GM12878 (cell line): Measurements from ENCODE around the gene DMD. TPM values are rescaled to one million over a fixed set of nuclear protein-coding genes. Genes with fewer than 3 reads are reported as not detected.

Experiments used
- ATAC-seq: fragments of 200-7000 bp; cut with Tn5 transposase; 3 replicates; pipeline ENCODE4 v1.9.1; 2020; ENCODE audit warnings: mild to moderate bottlenecking, moderate library complexity
- BruUV-seq: library from RNA; stranded (reverse); fragments of 400-500 nt; replicated peaks from 2 replicates; lab custom pipeline; 2021; lab: Mats Ljungman, UMichigan
- CTCF ChIA-PET: fragments of 300-600 bp; sonication (Branson Sonifier 250); formaldehyde crosslinking; extraction: SDS; loops from one replicate; lab custom pipeline; 2021; ENCODE audit warnings: inconsistent platforms; lab: Yijun Ruan, JAX
- POLR2A ChIA-PET: fragments of 350-600 bp; formaldehyde crosslinking; extraction: SDS; loops from one replicate; lab custom pipeline; 2021; ENCODE audit warnings: inconsistent platforms; lab: Charles Lee
- RAD21 ChIA-PET: fragments of 300-600 bp; sonication (Branson Sonifier 250); formaldehyde crosslinking; loops from one replicate; lab custom pipeline; 2023; ENCODE audit warnings: antibody characterized with exemption; ENCODE audit not compliant: unreplicated experiment; lab: Charles Lee
- SMC1A ChIA-PET: fragments of 300-600 bp; sonication (Branson Sonifier 250); formaldehyde crosslinking; loops from one replicate; lab custom pipeline; 2023; ENCODE audit not compliant: unreplicated experiment, uncharacterized antibody; lab: Charles Lee
- DNase-seq: peaks from one replicate; pipeline ENCODE4 v3.0.0-alpha.2; 2011; ENCODE audit warnings: low read depth, low spot score
- FAIRE-seq: peaks from 3 replicates; lab custom pipeline; 2011; peaks lifted over from hg19 to GRCh38; lab: Jason Lieb, UNC
- H2AFZ ChIP-seq: 2 replicates; pipeline ENCODE4 v1.6.0; 2011; ENCODE audit warnings: low read depth, low read length, control low read depth; ENCODE audit not compliant: control insufficient read depth
- H3K27ac ChIP-seq: 2 replicates; pipeline ENCODE4 v1.5.1; 2011; ENCODE audit warnings: control low read depth; ENCODE audit not compliant: control insufficient read depth, insufficient read depth
- H3K27me3 ChIP-seq, 2 experiments: replicated peaks in 1 of 2; 2 replicates each; pipeline versions ENCODE4 v1.6.0 to v1.6.1; 2011; ENCODE audit warnings: low read length in 1 of 2; ENCODE audit not compliant: control insufficient read depth in 2 of 2, insufficient read depth in 2 of 2
- H3K36me3 ChIP-seq, 2 experiments: 2 replicates each; pipeline ENCODE4 v1.5.1; 2011; ENCODE audit warnings: low read length in 1 of 2; ENCODE audit not compliant: control insufficient read depth in 2 of 2, insufficient read depth in 2 of 2
- H3K4me1 ChIP-seq: 2 replicates; pipeline ENCODE4 v1.6.1; 2011; ENCODE audit warnings: mild to moderate bottlenecking, low read length, moderate library complexity, mixed read lengths; ENCODE audit not compliant: control insufficient read depth, insufficient read depth
- H3K4me2 ChIP-seq: 2 replicates; pipeline ENCODE4 v1.6.0; 2011; ENCODE audit warnings: control low read depth; ENCODE audit not compliant: control insufficient read depth, insufficient read depth
- H3K4me3 ChIP-seq: fragments of 200-600 bp; sonication (generic); 2 replicates; pipeline ENCODE4 v1.5.1; 2016
- H3K79me2 ChIP-seq: 2 replicates; pipeline ENCODE4 v1.6.0; 2011; ENCODE audit warnings: low read length; ENCODE audit not compliant: control insufficient read depth, insufficient read depth
- H3K9ac ChIP-seq: 2 replicates; pipeline ENCODE4 v1.8.0; 2011; ENCODE audit warnings: low read length, control low read depth, mixed read lengths; ENCODE audit not compliant: control insufficient read depth, insufficient read depth
- H3K9me3 ChIP-seq: replicated peaks from 3 replicates; pipeline ENCODE4 v1.5.1; 2011; ENCODE audit warnings: mild to moderate bottlenecking, low read length; ENCODE audit not compliant: control insufficient read depth, insufficient read depth
- H4K20me1 ChIP-seq: 2 replicates; pipeline ENCODE4 v1.6.0; 2011; ENCODE audit not compliant: control insufficient read depth, insufficient read depth
- ETV6 ChIP-seq, 2 experiments: fragments of 450-650 bp in 1 of 2; IDR thresholded peaks in 1 of 2; conservative IDR thresholded peaks in 1 of 2; 2 replicates each; pipeline ENCODE4 v1.6.1; 2014; ENCODE audit warnings: antibody characterized with exemption in 1 of 2, borderline replicate concordance in 1 of 2, low read depth in 1 of 2, mild to moderate bottlenecking in 1 of 2, moderate library complexity in 1 of 2
- GATAD2B ChIP-seq: fragments of 450-650 bp; conservative IDR thresholded peaks from 2 replicates; pipeline ENCODE4 v1.6.1; 2017; ENCODE audit warnings: low read depth, mild to moderate bottlenecking, moderate library complexity
- IRF4 ChIP-seq: IDR thresholded peaks from 2 replicates; pipeline ENCODE4 v1.6.1; 2011; ENCODE audit warnings: low read depth, low read length
- IRF5 ChIP-seq: fragments of 450-650 bp; IDR thresholded peaks from 2 replicates; pipeline ENCODE4 v1.6.1; 2017; ENCODE audit warnings: borderline replicate concordance
- JUNB ChIP-seq: IDR thresholded peaks from 2 replicates; pipeline ENCODE4 v1.6.1; 2016; ENCODE audit warnings: antibody characterized with exemption, mild to moderate bottlenecking
- RBBP5 ChIP-seq: fragments of 200-600 bp; sonication (generic); conservative IDR thresholded peaks from 2 replicates; pipeline ENCODE4 v1.6.1; 2016
- SP1 ChIP-seq: IDR thresholded peaks from one replicate; pipeline ENCODE4 v1.6.1; 2011; ENCODE audit warnings: low read depth, low read length
- STAT1 ChIP-seq: fragments of 450-650 bp; conservative IDR thresholded peaks from 2 replicates; pipeline ENCODE4 v1.6.1; 2014; ENCODE audit warnings: antibody characterized with exemption, mild to moderate bottlenecking
- ZBED1 ChIP-seq: IDR thresholded peaks from 2 replicates; pipeline ENCODE4 v1.6.1; 2016; ENCODE audit warnings: borderline replicate concordance
- ZBTB4 ChIP-seq: fragments of 450-650 bp; formaldehyde crosslinking; IDR thresholded peaks from 2 replicates; pipeline ENCODE4 v1.4.0; 2022; ENCODE audit warnings: mild to moderate bottlenecking, moderate library complexity
- WGBS: methylation state at CpG from one replicate; pipeline ENCODE4 v1.1.6; 2016; ENCODE audit warnings: low lambda C conversion rate; ENCODE audit not compliant: insufficient replicate concordance, insufficient coverage; ENCODE audit errors: missing lambda C conversion rate; 5-methylcytosine and 5-hydroxymethylcytosine counted together
- in situ Hi-C: fragments of 300-500 bp; cut with MboI; formaldehyde crosslinking; loops from 9 replicates; pipeline ENCODE4 v1.14.3; 2018; ENCODE audit warnings: mixed read lengths
- intact Hi-C: fragments of 100-400 bp; cut with micrococcal nuclease; formaldehyde crosslinking; loops from one replicate; pipeline ENCODE4 v1.14.2; 2022; ENCODE audit not compliant: unreplicated experiment
- polyA plus RNA-seq, 11 experiments: library from polyadenylated mRNA; depleted of rRNA in 4 of 11; unstranded in 6 of 11; stranded (reverse) in 5 of 11; fragments of >200 nt; fragmentation: Nextera tagmentation in 4 of 11; fragmentation: Illumina TruSeq in 1 of 11; extraction: Ambion mirVana in 4 of 11; extraction: Trizol in 1 of 11; gene quantifications; 1 replicate in 1 of 11; 2 replicates in 10 of 11; pipeline versions ENCODE4 v1.2.1 to v1.2.3, GENCODE V29; 2011 to 2016; ENCODE audit warnings: inconsistent platforms in 2 of 11, missing spikeins in 2 of 11, low read depth in 1 of 11
- total RNA-seq, 4 experiments: library from RNA; depleted of rRNA in 3 of 4; stranded (reverse); fragments of >200 nt in 3 of 4; fragmentation: Illumina TruSeq in 1 of 4; extraction: Trizol in 1 of 4; gene quantifications; 2 replicates each; pipeline versions ENCODE4 v1.2.1 to v1.2.3, GENCODE V29; 2013 to 2021
- TF ChIP-seq, protein P1 (sequence below): IDR thresholded peaks from 2 replicates; pipeline ENCODE4 v1.6.1; 2012; ENCODE audit warnings: mild to moderate bottlenecking, low read depth, low read length
- TF ChIP-seq, protein P2 (sequence below): fragments of 450-650 bp; conservative IDR thresholded peaks from 2 replicates; pipeline ENCODE4 v1.6.1; 2017; ENCODE audit warnings: mild to moderate bottlenecking, moderate library complexity
- TF ChIP-seq, protein P3 (sequence below): IDR thresholded peaks from 2 replicates; pipeline ENCODE4 v1.6.1; 2011; ENCODE audit warnings: mild to moderate bottlenecking, low read depth, low read length, moderate library complexity; ENCODE audit not compliant: insufficient replicate concordance

Gene DMD
- total and polyA plus RNA-seq, 10 of the 15 experiments (the other 5 are each of a cell fraction or from before 2014, with no cell fraction given) = 1.4 to 24.3 (median 4.3) TPM

GRCh38 chrX:31397119-31397518 is 1814.2 kb downstream of the DMD start:
- SMC1A ChIA-PET = interaction anchor here (1.2 kb wide), 1 partner anchor 23 kb away, joined by 4 read pairs; no protein-coding TSS in a partner anchor
- WGBS = 63% methylated on average over 3 of the region's 3 CpGs
- TF ChIP-seq IRF5 = no peak
- TF ChIP-seq, protein P1, sequence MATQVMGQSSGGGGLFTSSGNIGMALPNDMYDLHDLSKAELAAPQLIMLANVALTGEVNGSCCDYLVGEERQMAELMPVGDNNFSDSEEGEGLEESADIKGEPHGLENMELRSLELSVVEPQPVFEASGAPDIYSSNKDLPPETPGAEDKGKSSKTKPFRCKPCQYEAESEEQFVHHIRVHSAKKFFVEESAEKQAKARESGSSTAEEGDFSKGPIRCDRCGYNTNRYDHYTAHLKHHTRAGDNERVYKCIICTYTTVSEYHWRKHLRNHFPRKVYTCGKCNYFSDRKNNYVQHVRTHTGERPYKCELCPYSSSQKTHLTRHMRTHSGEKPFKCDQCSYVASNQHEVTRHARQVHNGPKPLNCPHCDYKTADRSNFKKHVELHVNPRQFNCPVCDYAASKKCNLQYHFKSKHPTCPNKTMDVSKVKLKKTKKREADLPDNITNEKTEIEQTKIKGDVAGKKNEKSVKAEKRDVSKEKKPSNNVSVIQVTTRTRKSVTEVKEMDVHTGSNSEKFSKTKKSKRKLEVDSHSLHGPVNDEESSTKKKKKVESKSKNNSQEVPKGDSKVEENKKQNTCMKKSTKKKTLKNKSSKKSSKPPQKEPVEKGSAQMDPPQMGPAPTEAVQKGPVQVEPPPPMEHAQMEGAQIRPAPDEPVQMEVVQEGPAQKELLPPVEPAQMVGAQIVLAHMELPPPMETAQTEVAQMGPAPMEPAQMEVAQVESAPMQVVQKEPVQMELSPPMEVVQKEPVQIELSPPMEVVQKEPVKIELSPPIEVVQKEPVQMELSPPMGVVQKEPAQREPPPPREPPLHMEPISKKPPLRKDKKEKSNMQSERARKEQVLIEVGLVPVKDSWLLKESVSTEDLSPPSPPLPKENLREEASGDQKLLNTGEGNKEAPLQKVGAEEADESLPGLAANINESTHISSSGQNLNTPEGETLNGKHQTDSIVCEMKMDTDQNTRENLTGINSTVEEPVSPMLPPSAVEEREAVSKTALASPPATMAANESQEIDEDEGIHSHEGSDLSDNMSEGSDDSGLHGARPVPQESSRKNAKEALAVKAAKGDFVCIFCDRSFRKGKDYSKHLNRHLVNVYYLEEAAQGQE = no peak
- TF ChIP-seq, protein P2, sequence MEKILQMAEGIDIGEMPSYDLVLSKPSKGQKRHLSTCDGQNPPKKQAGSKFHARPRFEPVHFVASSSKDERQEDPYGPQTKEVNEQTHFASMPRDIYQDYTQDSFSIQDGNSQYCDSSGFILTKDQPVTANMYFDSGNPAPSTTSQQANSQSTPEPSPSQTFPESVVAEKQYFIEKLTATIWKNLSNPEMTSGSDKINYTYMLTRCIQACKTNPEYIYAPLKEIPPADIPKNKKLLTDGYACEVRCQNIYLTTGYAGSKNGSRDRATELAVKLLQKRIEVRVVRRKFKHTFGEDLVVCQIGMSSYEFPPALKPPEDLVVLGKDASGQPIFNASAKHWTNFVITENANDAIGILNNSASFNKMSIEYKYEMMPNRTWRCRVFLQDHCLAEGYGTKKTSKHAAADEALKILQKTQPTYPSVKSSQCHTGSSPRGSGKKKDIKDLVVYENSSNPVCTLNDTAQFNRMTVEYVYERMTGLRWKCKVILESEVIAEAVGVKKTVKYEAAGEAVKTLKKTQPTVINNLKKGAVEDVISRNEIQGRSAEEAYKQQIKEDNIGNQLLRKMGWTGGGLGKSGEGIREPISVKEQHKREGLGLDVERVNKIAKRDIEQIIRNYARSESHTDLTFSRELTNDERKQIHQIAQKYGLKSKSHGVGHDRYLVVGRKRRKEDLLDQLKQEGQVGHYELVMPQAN = no peak
- TF ChIP-seq RBBP5 = no peak
- no peak for TF ChIP-seq ZBTB4
- no peak for TF ChIP-seq JUNB
- no peak for TF ChIP-seq STAT1
- no peak for TF ChIP-seq ZBED1
- TF ChIP-seq IRF4 = no peak
- TF ChIP-seq ETV6 (conservative IDR thresholded peaks at IDR 0.05 in 1 of 2, IDR thresholded peaks at IDR 0.05 in 1 of 2; ENCODE audit: borderline replicate concordance in 1 of 2, low read depth in 1 of 2) = no peak
- TF ChIP-seq GATAD2B = no peak
- TF ChIP-seq SP1 = no peak
- TF ChIP-seq, protein P3, sequence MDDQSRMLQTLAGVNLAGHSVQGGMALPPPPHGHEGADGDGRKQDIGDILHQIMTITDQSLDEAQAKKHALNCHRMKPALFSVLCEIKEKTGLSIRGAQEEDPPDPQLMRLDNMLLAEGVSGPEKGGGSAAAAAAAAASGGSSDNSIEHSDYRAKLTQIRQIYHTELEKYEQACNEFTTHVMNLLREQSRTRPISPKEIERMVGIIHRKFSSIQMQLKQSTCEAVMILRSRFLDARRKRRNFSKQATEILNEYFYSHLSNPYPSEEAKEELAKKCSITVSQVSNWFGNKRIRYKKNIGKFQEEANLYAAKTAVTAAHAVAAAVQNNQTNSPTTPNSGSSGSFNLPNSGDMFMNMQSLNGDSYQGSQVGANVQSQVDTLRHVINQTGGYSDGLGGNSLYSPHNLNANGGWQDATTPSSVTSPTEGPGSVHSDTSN = no peak

More at GRCh38 chrX:31397119-31397518, 1814.2 kb downstream of the DMD start:
- in situ Hi-C loops = no loop called here
- no peak overlapping the region for H3K27ac ChIP-seq
- FAIRE-seq (no peak), DNase-seq (no peak), ATAC-seq (no peak)
- no peaks in the 10 kb centered on the region for H3K36me3 ChIP-seq
- BruUV-seq = no TSS peak
- H2AFZ ChIP-seq = no peak overlapping the region
- H3K4me3 ChIP-seq = no peak overlapping the region
- H4K20me1 ChIP-seq = no peaks in the 10 kb centered on the region
- RAD21 ChIA-PET = no interaction called here
- no peak overlapping the region for H3K4me2 ChIP-seq
- CTCF ChIA-PET = no interaction called here
- no peaks in the 10 kb centered on the region for H3K9me3 ChIP-seq
- intact Hi-C loops = no loop called here
- no peak overlapping the region for H3K9ac ChIP-seq
- POLR2A ChIA-PET = no interaction called here
- H3K27me3 ChIP-seq = no peaks in the 10 kb centered on the region
- no peaks in the 10 kb centered on the region for H3K4me1 ChIP-seq
- no peaks in the 10 kb centered on the region for H3K79me2 ChIP-seq
